NCI-H2029 (cell line): ENCODE measurements around the gene PFAS.

Experiments
- DNase-seq: peaks from one replicate; lab custom pipeline; 2025; lab: John Stamatoyannopoulos, UW

PFAS gene

GRCh38 chr17:8310601-8311123 is 61.6 kb downstream of the PFAS start:
- DNase-seq, result no peak

GRCh38 chr17:8311131-8311790 is 62.2 kb downstream of the PFAS start:
- DNase-seq, result no peak

DNA sequence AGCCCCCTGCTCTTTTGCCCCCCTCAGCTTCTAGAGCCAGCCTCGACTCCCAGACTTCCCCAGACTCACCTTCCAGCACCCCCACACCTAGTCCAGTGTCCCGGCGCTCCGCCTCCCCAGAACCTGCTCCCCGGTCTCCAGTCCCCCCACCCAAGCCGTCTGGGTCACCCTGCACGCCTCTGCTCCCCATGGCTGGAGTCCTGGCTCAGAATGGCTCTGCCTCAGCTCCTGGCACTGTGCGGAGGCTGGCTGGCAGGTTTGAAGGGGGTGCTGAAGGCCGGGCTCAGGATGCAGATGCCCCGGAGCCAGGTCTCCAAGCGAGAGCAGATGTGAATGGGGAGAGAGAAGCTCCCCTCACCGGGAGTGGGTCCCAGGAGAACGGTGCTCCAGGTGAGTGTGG is 63.2 kb downstream of the PFAS start:
- DNase-seq, result no peak

- no peak for DNase-seq
These were observed 63.9 kb downstream of the PFAS start for GRCh38 chr17:8312726-8313600.

DNA sequence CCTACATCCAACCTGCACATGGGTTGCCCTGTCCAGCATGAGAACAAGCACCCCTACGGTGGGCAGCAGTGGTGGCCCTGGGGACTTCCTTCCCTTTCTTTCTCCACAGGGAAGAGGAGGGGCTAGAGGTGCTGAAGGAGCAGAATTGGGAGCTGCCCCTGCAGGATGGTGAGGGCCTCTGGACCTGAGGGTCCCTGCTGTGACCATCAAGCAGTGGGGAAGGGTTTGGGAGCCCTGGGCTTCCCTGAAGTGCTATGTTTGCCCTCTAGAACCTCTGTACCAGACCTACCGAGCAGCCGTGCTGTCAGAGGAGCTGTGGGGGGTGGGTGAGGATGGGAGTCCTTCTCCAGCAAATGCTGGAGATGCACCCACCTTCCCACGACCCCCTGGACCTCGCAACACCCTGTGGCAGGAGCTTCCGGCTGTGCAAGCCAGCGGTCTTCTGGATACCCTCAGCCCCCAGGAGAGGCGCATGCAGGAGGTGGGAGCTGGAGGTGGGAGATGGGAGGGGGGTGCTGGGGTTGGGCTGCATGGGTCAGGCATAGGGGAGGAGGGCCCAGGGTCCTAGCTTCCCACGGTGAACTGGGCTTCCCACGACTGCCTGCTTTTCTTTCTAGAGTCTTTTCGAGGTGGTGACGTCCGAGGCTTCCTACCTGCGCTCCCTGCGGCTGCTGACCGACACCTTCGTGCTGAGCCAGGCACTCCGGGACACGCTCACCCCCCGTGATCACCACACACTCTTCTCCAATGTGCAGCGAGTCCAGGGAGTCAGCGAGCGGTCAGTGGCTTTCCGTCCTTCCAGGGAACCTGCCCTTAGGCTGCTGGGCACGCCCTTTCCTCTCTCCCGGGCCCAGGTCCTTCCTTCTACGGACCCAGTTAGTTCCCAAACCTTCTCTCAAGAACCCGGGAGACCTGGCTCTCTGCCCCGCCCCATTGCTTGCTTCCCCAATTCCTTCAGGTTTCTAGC is 66.0 kb downstream of the PFAS start:
- no peak for DNase-seq

DNA sequence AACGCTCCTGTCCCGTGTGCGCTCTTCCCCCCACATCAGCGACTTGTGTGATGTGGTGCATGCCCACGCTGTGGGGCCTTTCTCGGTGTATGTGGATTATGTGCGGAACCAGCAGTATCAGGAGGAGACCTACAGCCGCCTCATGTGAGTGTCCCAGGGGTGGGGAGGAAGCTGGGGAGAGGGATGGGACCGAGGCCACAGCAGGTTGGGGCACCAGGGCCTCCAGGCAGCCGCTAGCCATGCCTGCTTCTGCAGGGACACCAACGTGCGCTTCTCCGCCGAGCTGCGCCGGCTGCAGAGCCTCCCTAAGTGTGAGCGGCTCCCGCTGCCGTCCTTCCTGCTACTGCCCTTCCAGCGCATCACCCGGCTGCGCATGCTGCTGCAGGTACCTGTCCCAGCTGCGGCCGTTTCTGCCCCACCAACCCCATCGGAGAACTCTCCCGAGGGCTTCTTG is 66.7 kb downstream of the PFAS start:
- no peak for DNase-seq

GRCh38 chr17:8318010-8318935 is 69.2 kb downstream of the PFAS start:
- DNase-seq, result no peak
